ENCODE data around the gene ENPP4.

ENPP4 gene

GRCh38 chr6:46170357-46171289 is 40.8 kb downstream of the ENPP4 start, which contains the start of gene ENPP5 (continued):
- 0 out of 2 replicates have a peak, but pooled peaks have one; percentile 11 for TF ChIP-seq ZNF398 (tag by site-specific recombination; IDR thresholded peaks at IDR 0.05)
- no peak for TF ChIP-seq ZNF704 (tag by site-specific recombination; IDR thresholded peaks at IDR 0.05)
- no peak for TF ChIP-seq ZNF248 (tag by site-specific recombination; IDR thresholded peaks at IDR 0.05)
- TF ChIP-seq ZFP69B (tag by site-specific recombination; IDR thresholded peaks at IDR 0.05): no peak
- no peak for TF ChIP-seq ZSCAN16 (tag by site-specific recombination; IDR thresholded peaks at IDR 0.05)
- no peak for TF ChIP-seq ZNF830 (tag by site-specific recombination; IDR thresholded peaks at IDR 0.05; ENCODE audit: low read depth)
- no peak for TF ChIP-seq ZNF701 (tag by site-specific recombination; IDR thresholded peaks at IDR 0.05)
- TF ChIP-seq ZBTB1 (tag by site-specific recombination; IDR thresholded peaks at IDR 0.05): no peak
- TF ChIP-seq ZNF133 (tag by site-specific recombination; IDR thresholded peaks at IDR 0.05): no peak
- TF ChIP-seq GFI1B (tag by site-specific recombination; IDR thresholded peaks at IDR 0.05): no peak
- no peak for TF ChIP-seq ZNF785 (tag by site-specific recombination; IDR thresholded peaks at IDR 0.05)
- no peak for TF ChIP-seq ZNF837 (tag by site-specific recombination; IDR thresholded peaks at IDR 0.05)
- peak; percentile 73 for TF ChIP-seq ZIC2 (tag by site-specific recombination; IDR thresholded peaks at IDR 0.05)
- no peak for TF ChIP-seq ZNF555 (tag by site-specific recombination; conservative IDR thresholded peaks at IDR 0.05)
- TF ChIP-seq ZBTB21 (tag by site-specific recombination; IDR thresholded peaks at IDR 0.05): no peak
- no peak for TF ChIP-seq ATF2 (tag by site-specific recombination; IDR thresholded peaks at IDR 0.05; ENCODE audit: low read depth)
- TF ChIP-seq ZNF302 (tag by site-specific recombination; IDR thresholded peaks at IDR 0.05; ENCODE audit: low read depth): no peak
- peak; percentile 17; the same call in 1 of the 2 replicates for TF ChIP-seq GLIS1 (tag by site-specific recombination; IDR thresholded peaks at IDR 0.05)
- TF ChIP-seq ZNF670 (tag by site-specific recombination; IDR thresholded peaks at IDR 0.05; ENCODE audit: low read depth): no peak
- TF ChIP-seq ZNF791 (tag by site-specific recombination; IDR thresholded peaks at IDR 0.05): no peak
- TF ChIP-seq ZNF626 (tag by site-specific recombination; IDR thresholded peaks at IDR 0.05): no peak
- TF ChIP-seq ZNF600 (tag by site-specific recombination; IDR thresholded peaks at IDR 0.05): peak; percentile 90
- TF ChIP-seq ZBTB48 (tag by site-specific recombination; IDR thresholded peaks at IDR 0.05): peak; percentile 95
- TF ChIP-seq KLF8 (tag by site-specific recombination; IDR thresholded peaks at IDR 0.05): peak; percentile 82
- TF ChIP-seq ZNF623 (tag by site-specific recombination; IDR thresholded peaks at IDR 0.05): no peak
- peak; percentile 65; the same call in 1 of the 2 replicates for TF ChIP-seq PRDM1 (tag by site-specific recombination; IDR thresholded peaks at IDR 0.05)
- TF ChIP-seq ZSCAN30 (tag by site-specific recombination; IDR thresholded peaks at IDR 0.05): 0 out of 2 replicates have a peak, but pooled peaks have one; percentile 9
- TF ChIP-seq ZBTB10 (tag by site-specific recombination; IDR thresholded peaks at IDR 0.05): 0 out of 2 replicates have a peak, but pooled peaks have one; percentile 41
- TF ChIP-seq ZNF16 (tag by site-specific recombination; IDR thresholded peaks at IDR 0.05; ENCODE audit: low read depth): no peak
- no peak for TF ChIP-seq ZBTB8A (tag by site-specific recombination; IDR thresholded peaks at IDR 0.05)
- no peak for TF ChIP-seq ZNF558 (tag by site-specific recombination; IDR thresholded peaks at IDR 0.05)
- TF ChIP-seq ZNF549 (tag by site-specific recombination; IDR thresholded peaks at IDR 0.05): no peak
- 0 out of 2 replicates have a peak, but pooled peaks have one; percentile 51 for TF ChIP-seq HOXC10 (CRISPR knock-in tag; IDR thresholded peaks at IDR 0.05)
- TF ChIP-seq ZNF341 (tag by site-specific recombination; IDR thresholded peaks at IDR 0.05; ENCODE audit: low read depth): peak; percentile 91
- no peak for TF ChIP-seq ZNF239 (tag by site-specific recombination; IDR thresholded peaks at IDR 0.05)
